ENCODE measurements around the gene RXYLT1. TPM values are rescaled to one million over a fixed set of nuclear protein-coding genes. Genes with fewer than 3 reads are reported as not detected.

Gene RXYLT1
- total RNA-seq, 1 donor from 2014 or later, result 18.6 TPM

DNA sequence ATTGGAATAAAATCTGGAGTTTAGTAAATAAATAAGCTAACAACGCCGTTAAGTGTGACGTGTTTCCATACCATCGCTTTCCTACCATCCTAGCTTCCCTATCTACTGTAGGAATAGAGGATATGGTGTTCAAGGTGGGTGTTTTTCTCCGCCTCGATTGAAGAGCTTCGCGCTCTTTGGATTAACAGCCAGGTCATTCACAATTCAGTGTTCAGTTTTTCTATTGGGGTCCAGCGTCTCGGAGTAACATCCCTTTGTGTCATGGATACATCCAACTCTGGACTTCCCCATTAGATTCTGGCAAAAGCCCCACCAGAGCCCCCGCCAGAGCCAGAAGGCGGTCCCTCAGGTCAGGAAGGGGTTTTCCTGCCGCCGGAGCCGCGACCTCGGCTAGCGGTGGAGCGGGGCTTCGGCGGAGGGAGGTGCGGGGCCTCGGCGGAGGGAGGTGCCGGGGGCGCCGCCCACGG is 63.6 kb downstream of the RXYLT1 start:
- Mint-ChIP-seq H3K27ac (ENCODE audit: unreplicated experiment) (peak overlapping the region; percentile 48), H3K4me3 (ENCODE audit: unreplicated experiment) (peak overlapping the region; percentile 66), H3K4me1 (ENCODE audit: unreplicated experiment) (peaks cover 14% of the 10 kb centered on the region), H3K27me3 (ENCODE audit: unreplicated experiment) (no peaks in the 10 kb centered on the region), H3K36me3 (ENCODE audit: unreplicated experiment) (no peaks in the 10 kb centered on the region), H3K9me3 (ENCODE audit: unreplicated experiment) (no peaks in the 10 kb centered on the region)
- DNase-seq (ENCODE audit: extremely low spot score, unreplicated experiment), result no peak
- TF ChIP-seq, protein P1, sequence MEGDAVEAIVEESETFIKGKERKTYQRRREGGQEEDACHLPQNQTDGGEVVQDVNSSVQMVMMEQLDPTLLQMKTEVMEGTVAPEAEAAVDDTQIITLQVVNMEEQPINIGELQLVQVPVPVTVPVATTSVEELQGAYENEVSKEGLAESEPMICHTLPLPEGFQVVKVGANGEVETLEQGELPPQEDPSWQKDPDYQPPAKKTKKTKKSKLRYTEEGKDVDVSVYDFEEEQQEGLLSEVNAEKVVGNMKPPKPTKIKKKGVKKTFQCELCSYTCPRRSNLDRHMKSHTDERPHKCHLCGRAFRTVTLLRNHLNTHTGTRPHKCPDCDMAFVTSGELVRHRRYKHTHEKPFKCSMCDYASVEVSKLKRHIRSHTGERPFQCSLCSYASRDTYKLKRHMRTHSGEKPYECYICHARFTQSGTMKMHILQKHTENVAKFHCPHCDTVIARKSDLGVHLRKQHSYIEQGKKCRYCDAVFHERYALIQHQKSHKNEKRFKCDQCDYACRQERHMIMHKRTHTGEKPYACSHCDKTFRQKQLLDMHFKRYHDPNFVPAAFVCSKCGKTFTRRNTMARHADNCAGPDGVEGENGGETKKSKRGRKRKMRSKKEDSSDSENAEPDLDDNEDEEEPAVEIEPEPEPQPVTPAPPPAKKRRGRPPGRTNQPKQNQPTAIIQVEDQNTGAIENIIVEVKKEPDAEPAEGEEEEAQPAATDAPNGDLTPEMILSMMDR (IDR thresholded peaks at IDR 0.05), result no peak

DNA sequence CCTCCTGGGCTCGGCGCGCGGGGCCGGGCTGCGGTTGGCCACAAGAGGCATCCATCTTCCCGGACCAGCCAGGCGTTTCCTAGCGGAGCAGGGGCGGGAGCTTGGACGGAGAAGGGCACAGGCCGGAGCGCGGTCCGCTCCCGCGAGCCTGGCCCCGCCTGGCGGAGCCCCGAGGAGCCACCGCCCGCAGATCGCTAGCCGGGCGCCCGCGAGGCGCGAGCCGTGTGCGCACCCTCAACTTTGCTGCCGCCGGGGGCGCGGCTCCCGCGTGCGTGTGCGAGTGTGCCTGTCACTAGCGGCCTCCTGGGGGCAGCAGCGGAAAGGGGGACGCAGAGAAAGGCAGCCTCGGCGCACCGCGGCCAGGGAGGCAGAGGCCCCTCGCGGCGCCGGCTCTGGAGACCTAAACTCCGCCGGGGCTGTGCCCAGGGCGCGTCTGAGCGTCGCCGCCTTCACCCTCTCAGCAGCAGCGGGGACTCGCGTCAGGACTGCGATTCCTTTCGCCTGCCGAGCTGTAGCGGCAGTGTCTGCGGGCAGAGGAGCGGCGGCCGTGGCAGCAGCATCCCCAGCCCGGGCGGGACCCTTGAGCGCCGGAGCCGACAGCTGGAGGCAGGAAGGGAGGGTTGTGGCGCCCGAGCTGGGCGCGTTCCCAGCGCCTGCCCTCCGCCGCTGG is 64.1 kb downstream of the RXYLT1 start:
- H3K4me3 Mint-ChIP-seq (ENCODE audit: unreplicated experiment), result peak overlapping the region; percentile 77
- peaks cover 20% of the 10 kb centered on the region for H3K4me1 Mint-ChIP-seq (ENCODE audit: unreplicated experiment)
- TF ChIP-seq, protein P1 (IDR thresholded peaks at IDR 0.05), result peak; percentile 97
- no peaks in the 10 kb centered on the region for H3K27me3 Mint-ChIP-seq (ENCODE audit: unreplicated experiment)
- H3K9me3 Mint-ChIP-seq (ENCODE audit: unreplicated experiment), result no peaks in the 10 kb centered on the region
- peak; percentile 97 for DNase-seq (ENCODE audit: extremely low spot score, unreplicated experiment)
- peak overlapping the region; percentile 54 for H3K27ac Mint-ChIP-seq (ENCODE audit: unreplicated experiment)
- no peaks in the 10 kb centered on the region for H3K36me3 Mint-ChIP-seq (ENCODE audit: unreplicated experiment)

DNA sequence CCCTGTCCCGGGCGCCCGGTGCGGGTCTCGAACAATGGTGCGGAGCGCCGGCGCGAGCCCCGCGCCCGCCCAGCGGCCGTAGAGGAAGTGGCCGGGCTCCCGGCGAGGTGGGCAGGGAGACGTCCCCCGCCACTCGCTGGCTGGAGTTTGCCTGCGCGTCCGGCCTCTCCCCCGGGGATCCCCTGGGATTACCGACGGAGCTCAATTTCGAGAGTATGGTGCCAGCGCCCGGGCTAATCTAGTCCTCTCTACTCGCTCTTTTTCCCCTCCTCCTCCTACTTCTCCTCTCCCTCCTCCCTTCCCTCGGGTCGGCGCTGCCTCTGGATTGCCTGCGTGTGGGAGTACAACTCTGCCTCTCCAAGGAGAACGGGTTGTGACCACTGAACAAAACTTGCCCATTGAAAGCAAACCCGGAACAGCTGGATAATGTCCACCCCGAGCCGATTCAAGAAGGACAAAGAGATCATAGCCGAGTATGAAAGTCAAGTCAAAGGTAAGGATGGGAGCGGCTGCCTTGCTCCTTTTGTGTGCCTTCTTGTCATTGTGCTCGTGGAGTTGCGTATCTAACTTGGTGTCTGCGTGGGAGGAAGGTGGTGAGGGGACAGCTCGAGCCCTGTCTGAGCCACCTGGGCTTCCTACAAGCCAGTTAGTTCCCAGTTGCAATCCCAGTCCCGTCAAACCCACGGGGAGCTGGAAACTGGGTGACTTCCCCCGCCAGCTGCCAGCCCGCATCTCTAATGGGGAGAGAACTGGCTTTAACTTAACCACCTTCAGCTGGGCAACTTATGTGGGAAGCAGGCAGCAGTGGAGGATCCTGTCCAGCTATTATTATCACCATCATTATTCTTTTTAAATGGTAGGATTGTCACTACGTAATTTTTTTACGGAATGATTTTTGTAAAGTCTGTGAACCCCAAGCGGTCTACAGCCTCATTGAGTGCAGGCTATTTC is 65.0 kb downstream of the RXYLT1 start, which contains the start of gene SRGAP1:
SRGAP1 (plus strand) TSS at position 310 of the 951 bp plus-strand sequence; CDS start at position 427, 117 bp downstream.
- TF ChIP-seq, protein P1 (IDR thresholded peaks at IDR 0.05), result no peak
- Mint-ChIP-seq H3K27me3 (ENCODE audit: unreplicated experiment) (no peaks in the 10 kb centered on the region), H3K9me3 (ENCODE audit: unreplicated experiment) (no peaks in the 10 kb centered on the region), H3K27ac (ENCODE audit: unreplicated experiment) (peak within 1 kb of the TSS; percentile 93), H3K4me1 (ENCODE audit: unreplicated experiment) (peaks cover 26% of the 10 kb centered on the region), H3K36me3 (ENCODE audit: unreplicated experiment) (no peaks in the 10 kb centered on the region), H3K4me3 (ENCODE audit: unreplicated experiment) (peak within 1 kb of the TSS; percentile 98)
- DNase-seq (ENCODE audit: extremely low spot score, unreplicated experiment), result peak; percentile 88

DNA sequence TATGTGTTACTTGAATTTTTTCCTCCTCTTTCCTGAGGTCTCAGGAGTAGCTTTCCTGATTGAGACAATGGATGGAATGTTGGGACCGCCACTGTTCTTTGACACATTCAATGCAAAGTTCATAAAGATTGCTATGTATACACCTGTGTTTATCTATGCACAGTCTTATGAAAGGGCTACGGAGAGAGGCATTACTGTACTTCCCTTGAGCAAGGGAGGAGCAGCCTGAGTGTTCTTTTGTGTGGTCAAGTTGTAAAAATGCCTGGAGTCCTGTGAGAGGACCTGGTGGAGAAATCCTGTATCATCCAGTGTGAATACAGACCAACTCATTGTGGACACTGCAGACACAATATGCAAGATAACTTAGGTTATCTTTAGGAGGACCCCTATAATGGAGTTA is 66.0 kb downstream of the RXYLT1 start:
- Mint-ChIP-seq H3K27ac (ENCODE audit: unreplicated experiment) (peak overlapping the region; percentile 35), H3K9me3 (ENCODE audit: unreplicated experiment) (no peaks in the 10 kb centered on the region), H3K4me3 (ENCODE audit: unreplicated experiment) (peak overlapping the region; percentile 98), H3K27me3 (ENCODE audit: unreplicated experiment) (no peaks in the 10 kb centered on the region), H3K4me1 (ENCODE audit: unreplicated experiment) (peaks cover 28% of the 10 kb centered on the region), H3K36me3 (ENCODE audit: unreplicated experiment) (no peaks in the 10 kb centered on the region)
- no peak for DNase-seq (ENCODE audit: extremely low spot score, unreplicated experiment)
- TF ChIP-seq, protein P1 (IDR thresholded peaks at IDR 0.05), result no peak
